ENCODE measurements around the gene CACNA2D3. TPM values are rescaled to one million over a fixed set of nuclear protein-coding genes. Genes with fewer than 3 reads are reported as not detected.

CACNA2D3 gene
- total RNA-seq, 1 donor from 2014 or later: 1.3 TPM

GRCh38 chr3:54745843-54746242 is 623.5 kb downstream of the CACNA2D3 start:
- TF ChIP-seq CTCF (conservative IDR thresholded peaks at IDR 0.05; ENCODE audit: low read depth, low read length): no peak
- H3K4me3 ChIP-seq (ENCODE audit: low read depth, low read length): no peak overlapping the region
- no peak for DNase-seq (ENCODE audit: low read depth)

- no peak for TF ChIP-seq CTCF (conservative IDR thresholded peaks at IDR 0.05; ENCODE audit: low read depth, low read length)
- DNase-seq (ENCODE audit: low read depth): no peak
- H3K4me3 ChIP-seq (ENCODE audit: low read depth, low read length): no peak overlapping the region
These were observed 624.4 kb downstream of the CACNA2D3 start for GRCh38 chr3:54746722-54747121.

- no peak for TF ChIP-seq CTCF (conservative IDR thresholded peaks at IDR 0.05; ENCODE audit: low read depth, low read length)
- H3K4me3 ChIP-seq (ENCODE audit: low read depth, low read length): no peak overlapping the region
- no peak for DNase-seq (ENCODE audit: low read depth)
These were observed 633.4 kb downstream of the CACNA2D3 start for GRCh38 chr3:54755756-54756155.

GRCh38 chr3:54756330-54756731 is 634.0 kb downstream of the CACNA2D3 start:
- H3K4me3 ChIP-seq (ENCODE audit: low read depth, low read length): no peak overlapping the region
- TF ChIP-seq CTCF (conservative IDR thresholded peaks at IDR 0.05; ENCODE audit: low read depth, low read length): no peak
- no peak for DNase-seq (ENCODE audit: low read depth)

GRCh38 chr3:54758461-54758860 is 636.1 kb downstream of the CACNA2D3 start:
- no peak for TF ChIP-seq CTCF (conservative IDR thresholded peaks at IDR 0.05; ENCODE audit: low read depth, low read length)
- no peak for DNase-seq (ENCODE audit: low read depth)
- no peak overlapping the region for H3K4me3 ChIP-seq (ENCODE audit: low read depth, low read length)

- DNase-seq (ENCODE audit: low read depth): no peak
- no peak for TF ChIP-seq CTCF (conservative IDR thresholded peaks at IDR 0.05; ENCODE audit: low read depth, low read length)
- no peak overlapping the region for H3K4me3 ChIP-seq (ENCODE audit: low read depth, low read length)
These were observed 636.8 kb downstream of the CACNA2D3 start for GRCh38 chr3:54759166-54759565.

- TF ChIP-seq CTCF (conservative IDR thresholded peaks at IDR 0.05; ENCODE audit: low read depth, low read length): no peak
- no peak overlapping the region for H3K4me3 ChIP-seq (ENCODE audit: low read depth, low read length)
- DNase-seq (ENCODE audit: low read depth): no peak
These were observed 637.8 kb downstream of the CACNA2D3 start for GRCh38 chr3:54760201-54760600.

All from epithelial cell of proximal tubule (primary cell).